ENCODE measurements around the gene KHDC4.

- TF ChIP-seq ZBTB21 (tag by site-specific recombination; IDR thresholded peaks at IDR 0.05) (no peak), KLF16 (tag by site-specific recombination; IDR thresholded peaks at IDR 0.05) (no peak)
- TF ChIP-seq, protein P1, sequence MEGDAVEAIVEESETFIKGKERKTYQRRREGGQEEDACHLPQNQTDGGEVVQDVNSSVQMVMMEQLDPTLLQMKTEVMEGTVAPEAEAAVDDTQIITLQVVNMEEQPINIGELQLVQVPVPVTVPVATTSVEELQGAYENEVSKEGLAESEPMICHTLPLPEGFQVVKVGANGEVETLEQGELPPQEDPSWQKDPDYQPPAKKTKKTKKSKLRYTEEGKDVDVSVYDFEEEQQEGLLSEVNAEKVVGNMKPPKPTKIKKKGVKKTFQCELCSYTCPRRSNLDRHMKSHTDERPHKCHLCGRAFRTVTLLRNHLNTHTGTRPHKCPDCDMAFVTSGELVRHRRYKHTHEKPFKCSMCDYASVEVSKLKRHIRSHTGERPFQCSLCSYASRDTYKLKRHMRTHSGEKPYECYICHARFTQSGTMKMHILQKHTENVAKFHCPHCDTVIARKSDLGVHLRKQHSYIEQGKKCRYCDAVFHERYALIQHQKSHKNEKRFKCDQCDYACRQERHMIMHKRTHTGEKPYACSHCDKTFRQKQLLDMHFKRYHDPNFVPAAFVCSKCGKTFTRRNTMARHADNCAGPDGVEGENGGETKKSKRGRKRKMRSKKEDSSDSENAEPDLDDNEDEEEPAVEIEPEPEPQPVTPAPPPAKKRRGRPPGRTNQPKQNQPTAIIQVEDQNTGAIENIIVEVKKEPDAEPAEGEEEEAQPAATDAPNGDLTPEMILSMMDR (tag by site-specific recombination; IDR thresholded peaks at IDR 0.05): no peak
These were observed 32.5 kb upstream of the KHDC4 start for GRCh38 chr1:155966750-155967149.

Measured in HEK293 (cell line).